MM.1S (cell line): ENCODE results near the gene SORL1.

ENCODE experiments used
- DNase-seq: peaks from one replicate; pipeline ENCODE4 v3.0.0-alpha.2; 2015
- H2AFZ ChIP-seq: fragments of 300-600 bp; sonication (generic); 2 replicates; pipeline ENCODE4 v1.6.0; 2016; ENCODE audit warnings: antibody characterized with exemption, low read length
- H3F3A ChIP-seq: fragments of 300-600 bp; sonication (generic); 2 replicates; pipeline ENCODE4 v1.6.1; 2016; ENCODE audit warnings: mild to moderate bottlenecking, antibody characterized with exemption, low read length, moderate library complexity, mixed read lengths; ENCODE audit not compliant: insufficient read depth
- H3K27ac ChIP-seq: fragments of 300-600 bp; sonication (generic); 2 replicates; pipeline ENCODE4 v1.5.1; 2016; ENCODE audit warnings: mild to moderate bottlenecking, low read length
- H3K27me3 ChIP-seq: fragments of 300-600 bp; sonication (generic); replicated peaks from 2 replicates; pipeline ENCODE4 v1.6.0; 2016; ENCODE audit warnings: low read length; ENCODE audit not compliant: insufficient read depth
- H3K36me3 ChIP-seq: fragments of 300-600 bp; sonication (generic); replicated peaks from 2 replicates; pipeline ENCODE4 v1.6.1; 2016; ENCODE audit warnings: mild to moderate bottlenecking, low read length, mixed read lengths; ENCODE audit not compliant: insufficient read depth
- H3K4me1 ChIP-seq: fragments of 300-600 bp; sonication (generic); 2 replicates; pipeline ENCODE4 v1.6.1; 2016; ENCODE audit warnings: low read length, mixed read lengths
- H3K4me2 ChIP-seq: fragments of 300-600 bp; sonication (generic); 2 replicates; pipeline ENCODE4 v1.6.0; 2016; ENCODE audit warnings: low read depth, low read length
- H3K4me3 ChIP-seq: fragments of 300-600 bp; sonication (generic); 2 replicates; pipeline ENCODE4 v1.5.1; 2016; ENCODE audit warnings: low read length, mixed read lengths
- H3K79me2 ChIP-seq: fragments of 300-600 bp; sonication (generic); 2 replicates; pipeline ENCODE4 v1.6.1; 2016; ENCODE audit warnings: mixed run types, low read length, mixed read lengths
- H3K9ac ChIP-seq: fragments of 300-600 bp; sonication (generic); 2 replicates; pipeline ENCODE4 v1.6.1; 2016; ENCODE audit warnings: low read length, mixed read lengths
- H3K9me2 ChIP-seq: fragments of 300-600 bp; sonication (generic); replicated peaks from 2 replicates; pipeline ENCODE4 v1.6.1; 2016; ENCODE audit warnings: mild to moderate bottlenecking, low read length, mixed read lengths; ENCODE audit not compliant: insufficient read depth
- H3K9me3 ChIP-seq: fragments of 300-600 bp; sonication (generic); replicated peaks from 2 replicates; pipeline ENCODE4 v1.6.1; 2016; ENCODE audit warnings: mild to moderate bottlenecking, low read length, mixed read lengths; ENCODE audit not compliant: insufficient read depth
- H4K20me1 ChIP-seq: fragments of 300-600 bp; sonication (generic); 2 replicates; pipeline ENCODE4 v1.6.1; 2016; ENCODE audit warnings: mild to moderate bottlenecking, low read length, moderate library complexity, mixed read lengths; ENCODE audit not compliant: insufficient read depth
- CTCF ChIP-seq: fragments of 300-600 bp; sonication (generic); IDR thresholded peaks from 2 replicates; pipeline ENCODE4 v1.5.1; 2016; ENCODE audit warnings: antibody characterized with exemption, low read length, mixed read lengths
- EZH2 ChIP-seq: fragments of 300-600 bp; sonication (generic); optimal IDR thresholded peaks from 2 replicates; pipeline ENCODE3; 2017; ENCODE audit warnings: low read depth, mild to moderate bottlenecking, antibody characterized with exemption, low read length, mixed read lengths
- EZH2phosphoT487 ChIP-seq: fragments of 300-600 bp; sonication (generic); IDR thresholded peaks from 2 replicates; pipeline ENCODE4 v1.6.1; 2018; ENCODE audit warnings: antibody characterized with exemption, low read length

Gene SORL1

DNA sequence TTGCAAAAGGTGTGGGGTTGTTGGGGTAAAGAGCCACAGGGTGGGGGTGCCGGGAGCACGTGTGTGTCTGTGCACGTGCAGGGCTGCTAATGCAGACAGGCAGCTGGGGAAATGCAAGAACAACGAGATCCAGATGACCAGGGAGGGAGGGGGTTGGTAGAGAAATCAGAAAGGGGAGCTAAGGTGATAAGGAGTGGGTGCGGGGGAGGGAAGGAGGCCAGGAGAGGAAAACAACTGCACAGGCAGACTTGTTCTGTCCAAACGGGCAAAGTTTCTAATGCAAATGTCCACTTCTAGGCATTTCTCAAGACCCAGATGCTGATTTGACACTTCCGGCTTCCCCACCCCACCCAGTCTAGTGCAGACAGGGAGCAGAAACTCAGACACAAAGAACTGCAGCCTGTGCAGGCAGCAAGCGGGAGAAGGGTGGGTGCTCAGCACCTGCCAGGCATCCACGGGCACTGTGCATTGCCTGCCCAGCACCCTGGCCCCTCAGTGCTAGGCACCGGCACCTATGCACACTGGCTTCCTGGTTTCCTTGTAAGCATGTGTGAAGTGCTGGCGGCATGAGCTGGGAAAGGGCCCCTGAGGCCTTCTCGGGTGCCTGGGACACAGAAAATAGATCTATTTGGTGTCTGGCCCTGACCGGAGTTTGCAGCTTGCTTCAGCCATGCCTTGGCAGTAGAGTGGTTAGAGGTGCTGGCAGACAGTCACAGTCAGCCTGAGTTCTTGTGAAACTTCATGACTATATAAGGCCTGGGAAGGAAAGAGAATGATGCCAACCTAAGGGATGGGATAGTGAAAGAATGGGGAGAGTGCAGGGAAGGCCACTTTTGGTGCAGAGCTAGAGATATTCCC, 220.7 kb downstream of the SORL1 start:
- Histone ChIP-seq H3F3A (no peaks in the 10 kb centered on the region), H3K9me2 (no peaks in the 10 kb centered on the region), H4K20me1 (no peaks in the 10 kb centered on the region), H3K4me1 (peaks cover 9% of the 10 kb centered on the region; the same call in 1 of the 2 replicates), H3K4me3 (no peak overlapping the region), H3K36me3 (no peaks in the 10 kb centered on the region), H3K9ac (no peak overlapping the region), H3K27me3 (no peaks in the 10 kb centered on the region), H3K9me3 (no peaks in the 10 kb centered on the region), H2AFZ (peak overlapping the region; percentile 44), H3K27ac (peak overlapping the region; percentile 21; the same call in 1 of the 2 replicates), H3K4me2 (peak overlapping the region; percentile 38; the same call in 1 of the 2 replicates), H3K79me2 (no peaks in the 10 kb centered on the region)
- TF ChIP-seq EZH2 = no peak
- TF ChIP-seq CTCF = no peak
- TF ChIP-seq EZH2phosphoT487 = no peak
- peak; percentile 50 for DNase-seq

- Histone ChIP-seq H3K9me2 (no peaks in the 10 kb centered on the region), H3K9ac (no peak overlapping the region), H3K36me3 (no peaks in the 10 kb centered on the region), H3K27ac (no peak overlapping the region), H3K4me1 (no peaks in the 10 kb centered on the region), H3K79me2 (no peaks in the 10 kb centered on the region), H4K20me1 (no peaks in the 10 kb centered on the region), H3K4me3 (no peak overlapping the region), H2AFZ (no peak overlapping the region), H3K27me3 (no peaks in the 10 kb centered on the region), H3K4me2 (no peak overlapping the region), H3F3A (no peaks in the 10 kb centered on the region), H3K9me3 (no peaks in the 10 kb centered on the region)
- DNase-seq = no peak
- TF ChIP-seq EZH2phosphoT487 (no peak), EZH2 (no peak), CTCF (no peak)
These were observed 229.6 kb downstream of the SORL1 start for GRCh38 chr11:121681550-121682268.
